C4-2B (cell line): ENCODE data around the gene ANGPTL8.

Source experiments
- CTCF ChIP-seq: fragments of 450-650 bp; conservative IDR thresholded peaks from 2 replicates; pipeline ENCODE4 v1.5.1; 2017; ENCODE audit warnings: mild to moderate bottlenecking
- ZFX ChIP-seq: fragments of 450-650 bp; IDR thresholded peaks from 2 replicates; pipeline ENCODE4 v1.6.1; 2017

GRCh38 chr19:11203194-11204075 lies 36.0 kb upstream of the ANGPTL8 start:
- peak; percentile 76 for TF ChIP-seq CTCF
- TF ChIP-seq ZFX, result no peak
